LNCAP (cell line): Measurements from ENCODE around the gene INSR.

Experiments
- CTCF ChIP-seq: fragments of 450-650 bp; IDR thresholded peaks from 2 replicates; pipeline ENCODE4 v1.5.1; 2017; ENCODE audit warnings: mild to moderate bottlenecking

Gene INSR

DNA sequence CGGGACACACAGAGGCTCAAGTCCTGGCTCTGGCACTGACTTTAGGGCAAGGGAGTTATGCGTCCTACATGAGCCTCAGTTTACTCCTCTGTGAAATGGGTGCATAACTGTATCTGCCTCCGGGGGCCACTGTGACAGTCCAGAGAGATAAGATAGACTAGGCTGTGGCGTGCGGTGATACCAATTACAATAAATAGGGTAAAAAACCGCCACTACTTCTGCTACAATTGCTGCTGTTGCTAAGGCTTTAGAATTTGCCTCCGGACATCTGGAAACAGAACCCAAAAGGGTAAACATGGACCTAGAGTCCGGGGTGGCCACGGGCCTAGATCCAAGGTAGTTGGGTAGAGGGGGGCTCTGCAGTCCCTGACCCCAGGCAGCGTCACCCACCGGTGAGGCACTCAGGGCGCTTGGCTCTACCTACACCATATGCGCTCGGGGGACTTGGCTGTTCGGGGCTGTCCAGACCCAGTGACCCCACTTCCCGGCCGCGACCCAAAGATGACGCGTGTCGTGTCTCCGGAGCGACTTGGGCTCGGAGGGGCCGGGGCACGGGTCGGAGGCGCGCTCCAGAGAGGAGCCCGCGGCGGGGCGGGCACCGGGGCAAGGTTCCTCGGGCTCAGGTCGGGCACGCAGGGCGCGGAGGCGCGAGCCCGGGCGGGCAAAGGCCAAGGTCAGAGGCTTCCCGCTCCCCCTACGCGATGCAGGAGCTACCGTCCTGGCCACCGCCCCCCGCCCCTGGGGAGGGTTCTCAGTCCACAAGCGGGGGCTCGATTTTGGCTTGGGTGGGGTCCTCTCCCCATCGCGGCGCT lies 1.1 kb downstream of the INSR start:
- no peak for TF ChIP-seq CTCF

DNA sequence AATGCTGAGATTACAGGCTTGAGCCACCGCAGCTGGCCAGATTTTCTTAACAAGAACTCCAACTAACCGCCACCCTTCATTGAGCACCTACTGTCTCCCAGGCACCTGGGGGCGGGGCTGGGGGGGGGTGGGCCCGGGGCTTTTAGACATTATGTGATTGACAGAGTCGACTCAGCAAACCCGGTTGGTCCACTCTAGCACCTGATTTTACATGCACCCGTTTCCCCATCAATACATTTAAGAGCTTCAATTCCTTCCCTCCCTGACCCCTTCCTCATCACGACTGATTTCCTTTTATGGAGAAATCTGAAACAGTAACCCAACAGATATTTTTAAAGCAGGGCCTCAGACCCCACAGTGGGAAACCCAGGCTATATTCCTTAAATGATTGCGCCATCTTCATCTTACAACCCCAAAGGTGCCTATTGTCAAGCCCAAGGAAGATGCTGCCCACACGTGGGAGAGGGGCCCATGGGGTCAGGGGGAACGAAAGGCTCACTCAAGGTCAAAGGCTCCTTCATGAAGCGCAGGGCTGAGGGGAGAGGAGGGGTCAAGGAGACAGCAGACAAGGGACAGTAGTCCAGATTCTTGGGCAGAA lies 1.8 kb downstream of the INSR start:
- TF ChIP-seq CTCF = no peak

DNA sequence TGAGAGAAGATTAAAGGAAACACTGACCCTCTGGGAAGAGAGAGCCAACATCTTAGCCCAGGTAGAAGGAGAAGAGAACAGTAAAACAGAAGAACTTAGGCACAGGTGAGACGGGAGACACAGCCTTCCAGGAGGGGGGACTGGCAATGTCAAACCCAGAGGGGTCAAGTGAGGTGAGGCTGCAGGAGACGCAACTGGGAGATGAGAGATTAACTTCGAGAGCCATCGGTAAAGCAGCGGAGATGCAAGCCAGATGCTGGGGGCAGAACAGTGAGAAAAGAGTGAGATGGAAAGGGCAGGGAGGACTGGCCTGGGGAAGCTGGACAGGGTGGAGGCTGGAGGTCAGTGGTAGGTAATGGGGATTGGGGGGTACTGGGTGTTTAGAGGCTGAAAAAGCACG lies 5.2 kb downstream of the INSR start:
- no peak for TF ChIP-seq CTCF

DNA sequence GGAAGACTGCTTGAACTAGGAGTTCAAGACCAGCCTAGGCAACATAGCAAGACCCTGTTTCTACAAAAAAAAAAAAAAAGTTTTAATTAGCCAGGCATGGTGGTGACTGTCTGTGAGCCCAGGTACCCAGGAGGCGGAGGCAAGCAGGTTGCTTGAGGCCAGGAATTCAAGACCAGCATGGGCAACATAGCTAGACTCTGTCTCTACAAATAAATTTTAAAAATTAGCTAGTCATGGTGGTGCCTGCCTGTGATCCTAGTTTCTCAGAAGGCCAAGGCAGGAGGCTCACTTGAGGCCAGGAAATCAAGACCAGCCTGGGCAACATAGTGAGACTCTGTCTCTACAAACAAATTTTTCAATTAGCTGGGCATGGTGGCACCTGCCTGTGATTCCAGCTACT lies 6.1 kb downstream of the INSR start:
- TF ChIP-seq CTCF = no peak

DNA sequence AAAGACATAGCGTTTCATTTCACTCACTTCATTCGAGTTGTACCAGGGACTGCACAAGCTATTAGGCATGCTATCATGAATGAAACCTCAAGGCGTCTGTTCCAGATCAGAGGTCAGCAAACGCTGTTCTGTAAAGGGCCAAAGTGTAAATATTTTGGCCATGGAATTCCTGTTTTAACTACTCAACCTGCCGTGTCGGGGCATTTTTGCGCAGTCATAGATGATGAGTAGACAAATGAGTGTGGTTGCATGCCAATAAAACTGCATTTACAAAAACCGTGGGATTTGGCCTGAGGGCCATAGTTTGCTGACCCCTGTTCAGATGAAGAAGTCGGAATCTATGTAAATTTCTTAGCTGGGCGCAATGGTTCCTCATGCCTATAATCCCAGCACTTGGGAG lies 6.5 kb downstream of the INSR start:
- TF ChIP-seq CTCF = no peak

DNA sequence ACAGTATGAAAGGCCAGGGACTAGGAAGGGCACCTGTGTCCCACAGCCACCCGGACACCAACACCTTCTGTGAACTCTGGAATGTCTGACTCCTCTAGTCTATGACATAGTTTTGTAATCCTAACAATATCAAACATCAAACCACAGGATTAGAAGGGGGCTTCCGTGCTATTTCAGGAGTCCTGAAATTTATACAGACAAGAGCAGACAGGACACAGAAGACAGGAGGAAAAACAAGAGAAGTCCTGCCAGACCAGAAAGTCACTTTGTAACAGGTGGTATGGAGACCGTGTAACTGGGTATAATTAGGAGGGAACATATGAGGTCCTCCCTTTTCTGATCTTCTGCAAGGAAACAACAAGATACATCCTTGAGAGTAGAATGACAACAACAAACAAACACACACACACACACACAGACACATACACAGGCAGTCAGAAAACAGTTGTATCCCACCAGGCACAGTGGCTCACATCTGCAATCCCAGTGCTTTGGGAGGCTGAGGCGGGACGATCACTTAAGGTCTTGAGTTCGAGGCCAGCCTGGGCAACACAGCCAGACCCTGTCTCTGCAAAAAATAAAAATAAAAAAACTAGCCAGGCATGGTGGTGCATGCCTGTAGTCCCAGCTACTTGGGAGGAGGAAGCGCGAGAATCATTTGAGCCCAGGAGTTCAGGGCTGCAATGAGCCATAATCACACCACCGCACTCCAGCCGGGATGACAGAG lies 13.1 kb downstream of the INSR start:
- no peak for TF ChIP-seq CTCF

GRCh38 chr19:7272856-7273578 lies 21.2 kb downstream of the INSR start:
- TF ChIP-seq CTCF = no peak
